NT2/D1 (cell line): ENCODE data around the gene ZNF831.

Experiments used
- SUZ12 ChIP-seq: IDR thresholded peaks from 2 replicates; pipeline ENCODE4 v1.6.1; 2011; ENCODE audit not compliant: insufficient read length, insufficient read depth; ENCODE audit errors: extremely low read depth
- YY1 ChIP-seq: IDR thresholded peaks from 2 replicates; pipeline ENCODE4 v1.6.1; 2011; ENCODE audit not compliant: insufficient read length, insufficient read depth
- ZNF274 ChIP-seq: IDR thresholded peaks from 2 replicates; pipeline ENCODE4 v1.6.1; 2011; ENCODE audit warnings: mild to moderate bottlenecking, low read depth, low read length

- TF ChIP-seq ZNF274: no peak
- TF ChIP-seq SUZ12: no peak
- no peak for TF ChIP-seq YY1
Observed at GRCh38 chr20:59220161-59220560, 56.5 kb downstream of the ZNF831 start.
